K562 (cell line): ENCODE data around the gene MACROD2. TPM values are rescaled to one million over a fixed set of nuclear protein-coding genes. Genes with fewer than 3 reads are reported as not detected.

Experiments
- ATAC-seq: fragments of 200-7000 bp; cut with Tn5 transposase; 3 replicates; pipeline ENCODE4 v1.9.1; 2020; ENCODE audit warnings: moderate library complexity
- BruUV-seq: library from RNA; stranded (reverse); fragments of 400-500 nt; replicated peaks from 2 replicates; lab custom pipeline; 2021; lab: Mats Ljungman, UMichigan
- CTCF ChIA-PET: fragments of 300-600 bp; formaldehyde crosslinking; extraction: SDS; loops from one replicate; lab custom pipeline; 2021; ENCODE audit warnings: low intra/inter-chr PET ratio; lab: Yijun Ruan, JAX
- POLR2A ChIA-PET: fragments of 300-600, 350-650 bp; sonication (Branson Sonifier 250); formaldehyde crosslinking; extraction: SDS; loops from one replicate; lab custom pipeline; 2021; ENCODE audit warnings: antibody characterized with exemption, inconsistent platforms; lab: Yijun Ruan, JAX
- DNase-seq, 4 experiments: peaks; one replicate each; pipeline versions ENCODE4 v3.0.0 to v3.0.0-alpha.2; 2011 to 2018; ENCODE audit warnings: low spot score in 3 of 4, mixed read lengths in 3 of 4; ENCODE audit errors: extremely low read depth in 1 of 4
- FAIRE-seq: peaks from 2 replicates; lab custom pipeline; 2011; peaks lifted over from hg19 to GRCh38; lab: Jason Lieb, UNC
- H2AFZ ChIP-seq: 2 replicates; pipeline ENCODE4 v1.6.0; 2011; ENCODE audit warnings: low read depth, low read length, control low read depth, inconsistent platforms
- H3K27ac ChIP-seq: fragments of 200-600 bp; 3 replicates; pipeline ENCODE4 v1.8.0; 2011; ENCODE audit warnings: low read depth, mild to moderate bottlenecking, control low read depth, inconsistent platforms, low read length, moderate library complexity, mixed read lengths; ENCODE audit errors: extremely low read depth
- H3K27me3 ChIP-seq, 2 experiments: fragments of 300-600 bp in 1 of 2; 2 replicates in 1 of 2; 3 replicates in 1 of 2; pipeline versions ENCODE4 v1.6.0 to v1.8.0; 2011; ENCODE audit warnings: inconsistent platforms in 2 of 2, low read length in 2 of 2, mild to moderate bottlenecking in 1 of 2, mixed read lengths in 1 of 2, moderate library complexity in 1 of 2; ENCODE audit not compliant: control insufficient read depth in 2 of 2, insufficient read depth in 2 of 2
- H3K36me3 ChIP-seq: fragments of 300-600 bp; 3 replicates; pipeline ENCODE4 v1.8.0; 2011; ENCODE audit warnings: mild to moderate bottlenecking, low read length, inconsistent platforms; ENCODE audit not compliant: control insufficient read depth, insufficient read depth
- H3K4me1 ChIP-seq, 2 experiments: fragments of 200-600 bp in 1 of 2; replicated peaks in 1 of 2; 2 replicates in 1 of 2; 3 replicates in 1 of 2; pipeline versions ENCODE4 v1.5.1 to v1.8.0; 2011; ENCODE audit warnings: inconsistent platforms in 2 of 2, low read length in 2 of 2, mild to moderate bottlenecking in 1 of 2, mixed read lengths in 1 of 2, moderate library complexity in 1 of 2; ENCODE audit not compliant: control insufficient read depth in 2 of 2, insufficient read depth in 2 of 2
- H3K4me2 ChIP-seq: 2 replicates; pipeline ENCODE4 v1.6.1; 2011; ENCODE audit warnings: low read length, control low read depth, inconsistent platforms, mixed read lengths; ENCODE audit not compliant: insufficient read depth
- H3K4me3 ChIP-seq: fragments of 200-600 bp; sonication (generic), shearing (Covaris generic); 2 replicates; pipeline ENCODE4 v1.5.1; 2016; ENCODE audit warnings: control low read depth, inconsistent platforms
- H3K79me2 ChIP-seq: fragments of 200-600 bp; 3 replicates; pipeline ENCODE4 v1.8.0; 2011; ENCODE audit warnings: low read length, inconsistent platforms; ENCODE audit not compliant: control insufficient read depth, insufficient read depth
- H3K9ac ChIP-seq, 2 experiments: 2 replicates each; pipeline versions ENCODE4 v1.6.0 to v1.6.1; 2011; ENCODE audit warnings: low read depth in 2 of 2, low read length in 2 of 2, control low read depth in 1 of 2, inconsistent platforms in 1 of 2, mild to moderate bottlenecking in 1 of 2, mixed read lengths in 1 of 2; ENCODE audit not compliant: insufficient read depth in 1 of 2
- H3K9me1 ChIP-seq: one replicate; pipeline ENCODE4 v1.6.0; 2011; ENCODE audit warnings: inconsistent platforms, mild to moderate bottlenecking, low read length, moderate library complexity; ENCODE audit not compliant: control insufficient read depth, insufficient read depth
- H3K9me3 ChIP-seq: replicated peaks from 2 replicates; pipeline ENCODE4 v1.5.1; 2011; ENCODE audit warnings: low read depth, low read length, inconsistent platforms; ENCODE audit not compliant: control insufficient read depth, insufficient read depth
- H4K20me1 ChIP-seq: replicated peaks from 2 replicates; pipeline ENCODE4 v1.6.1; 2011; ENCODE audit warnings: low read length, inconsistent platforms, mixed read lengths; ENCODE audit not compliant: control insufficient read depth, insufficient read depth
- BRD4 ChIP-seq: fragments of 200-600 bp; sonication (generic); IDR thresholded peaks from 2 replicates; pipeline ENCODE4 v1.6.1; 2017; ENCODE audit warnings: inconsistent platforms
- BRF2 ChIP-seq: IDR thresholded peaks from 3 replicates; pipeline ENCODE4 v1.6.1; 2011; ENCODE audit warnings: borderline replicate concordance, mild to moderate bottlenecking; ENCODE audit not compliant: insufficient read length, insufficient read depth
- CBX2 ChIP-seq: fragments of 200-600 bp; sonication (generic); IDR thresholded peaks from one replicate; pipeline ENCODE4 v1.6.1; 2012; ENCODE audit warnings: mild to moderate bottlenecking, low read length, inconsistent platforms; ENCODE audit not compliant: insufficient read depth, poor library complexity, severe bottlenecking
- CC2D1A ChIP-seq: fragments of 450-650 bp; IDR thresholded peaks from 2 replicates; pipeline ENCODE4 v1.6.1; 2017; ENCODE audit warnings: mild to moderate bottlenecking
- CCNT2 ChIP-seq: IDR thresholded peaks from 2 replicates; pipeline ENCODE4 v1.6.1; 2011; ENCODE audit warnings: borderline replicate concordance, low read depth, mild to moderate bottlenecking, moderate library complexity, mixed read lengths, low read length; ENCODE audit not compliant: insufficient read length; ENCODE audit errors: extremely low read depth
- KHSRP ChIP-seq: fragments of 450-650 bp; IDR thresholded peaks from 2 replicates; pipeline ENCODE4 v1.6.1; 2017
- NCOA1 ChIP-seq: fragments of 450-650 bp; IDR thresholded peaks from 2 replicates; pipeline ENCODE4 v1.6.1; 2016; ENCODE audit warnings: low read depth
- NFIC ChIP-seq: fragments of 450-650 bp; IDR thresholded peaks from 2 replicates; pipeline ENCODE4 v1.6.1; 2017; ENCODE audit warnings: mild to moderate bottlenecking, inconsistent platforms
- PHB2 ChIP-seq: fragments of 450-650 bp; IDR thresholded peaks from 2 replicates; pipeline ENCODE4 v1.6.1; 2017; ENCODE audit warnings: low read depth
- RBM15 ChIP-seq: fragments of 200-400 bp; formaldehyde crosslinking; IDR thresholded peaks from 2 replicates; pipeline ENCODE4 v1.6.1; 2018; ENCODE audit warnings: mild to moderate bottlenecking, low read length, moderate library complexity; ENCODE audit not compliant: insufficient read depth
- RNF2 ChIP-seq: sonication (generic); IDR thresholded peaks from 2 replicates; pipeline ENCODE4 v1.6.1; 2016
- SMARCB1 ChIP-seq: IDR thresholded peaks from 2 replicates; pipeline ENCODE4 v1.6.1; 2011; ENCODE audit warnings: improper control_type of control experiment, low read depth; ENCODE audit not compliant: insufficient read length
- SRSF7 ChIP-seq: fragments of 200-400 bp; formaldehyde crosslinking; optimal IDR thresholded peaks from 2 replicates; pipeline ENCODE3; 2017; ENCODE audit warnings: mild to moderate bottlenecking, low read depth, low read length
- ZNF668 ChIP-seq: fragments of 250-450 bp; sonication (Bioruptor Pico); IDR thresholded peaks from 2 replicates; pipeline ENCODE4 v1.8.0; 2022; ENCODE audit warnings: mild to moderate bottlenecking, inconsistent platforms
- ZNF75A ChIP-seq: fragments of 450-650 bp; formaldehyde crosslinking; IDR thresholded peaks from 2 replicates; pipeline ENCODE4 v1.4.0; 2020; ENCODE audit warnings: mild to moderate bottlenecking
- WGBS: fragments of 100-300 bp; shearing (Covaris generic); methylation state at CpG from one replicate; pipeline ENCODE4 v1.1.6; 2016; ENCODE audit warnings: low coverage, mixed read lengths; ENCODE audit not compliant: insufficient coverage; ENCODE audit errors: missing lambda C conversion rate; 5-methylcytosine and 5-hydroxymethylcytosine counted together
- in situ Hi-C: fragments of 300-500 bp; cut with MboI; formaldehyde crosslinking; loops from 4 replicates; pipeline ENCODE4 v1.15.0; 2018; ENCODE audit warnings: inconsistent platforms, mixed read lengths
- intact Hi-C: fragments of 100-400 bp; cut with micrococcal nuclease; formaldehyde crosslinking; loops from 2 replicates; pipeline ENCODE4 v1.14.2; 2022
- polyA plus RNA-seq, 8 experiments: library from polyadenylated mRNA; depleted of rRNA in 4 of 8; stranded (reverse) in 5 of 8; unstranded in 3 of 8; fragments of >200 nt; fragmentation: Nextera tagmentation in 2 of 8; fragmentation: Illumina TruSeq in 1 of 8; extraction: Ambion mirVana in 2 of 8; extraction: Trizol in 1 of 8; gene quantifications; 2 replicates each; pipeline versions ENCODE4 v1.2.1 to v1.2.3, GENCODE V29; 2011 to 2014; ENCODE audit warnings: inconsistent platforms in 1 of 8, missing spikeins in 1 of 8
- total RNA-seq, 7 experiments: library from RNA; depleted of rRNA in 6 of 7; stranded (reverse); fragments of >200 nt in 6 of 7; fragmentation: Illumina TruSeq in 2 of 7; extraction: Trizol in 2 of 7; gene quantifications; 2 replicates each; pipeline versions ENCODE4 v1.2.1 to v1.2.3, GENCODE V29; 2011 to 2021; ENCODE audit warnings: low replicate concordance in 1 of 7
- TF ChIP-seq, protein P1 (sequence below): fragments of 450-650 bp; IDR thresholded peaks from 2 replicates; pipeline ENCODE4 v1.6.1; 2016; ENCODE audit warnings: low read depth, mild to moderate bottlenecking, moderate library complexity
- TF ChIP-seq, protein P2 (sequence below): fragments of 250-450 bp; sonication (Bioruptor Pico); IDR thresholded peaks from 2 replicates; pipeline ENCODE4 v1.5.1; 2021; ENCODE audit warnings: mild to moderate bottlenecking

Gene MACROD2
- total and polyA plus RNA-seq, 9 of the 15 experiments (the other 6 are each of a cell fraction or from before 2014, with no cell fraction given): not detected

GRCh38 chr20:14758356-14758755 lies 763.0 kb downstream of the MACROD2 start:
- FAIRE-seq (no peak), ATAC-seq (no peak), DNase-seq (no peak)
- ChIA-PET POLR2A (no interaction called here), CTCF (no interaction called here)
- Histone ChIP-seq H3K27ac (no peak overlapping the region), H3K27me3 (no peaks in the 10 kb centered on the region), H3K9me1 (no peaks in the 10 kb centered on the region), H3K36me3 (no peaks in the 10 kb centered on the region), H3K4me1 (no peaks in the 10 kb centered on the region), H2AFZ (no peak overlapping the region), H3K4me3 (no peak overlapping the region), H3K9ac (no peak overlapping the region), H3K79me2 (no peaks in the 10 kb centered on the region), H3K9me3 (no peaks in the 10 kb centered on the region), H3K4me2 (no peak overlapping the region), H4K20me1 (no peaks in the 10 kb centered on the region)
- TF ChIP-seq, protein P1, sequence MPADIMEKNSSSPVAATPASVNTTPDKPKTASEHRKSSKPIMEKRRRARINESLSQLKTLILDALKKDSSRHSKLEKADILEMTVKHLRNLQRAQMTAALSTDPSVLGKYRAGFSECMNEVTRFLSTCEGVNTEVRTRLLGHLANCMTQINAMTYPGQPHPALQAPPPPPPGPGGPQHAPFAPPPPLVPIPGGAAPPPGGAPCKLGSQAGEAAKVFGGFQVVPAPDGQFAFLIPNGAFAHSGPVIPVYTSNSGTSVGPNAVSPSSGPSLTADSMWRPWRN: no peak
- TF ChIP-seq SRSF7: no peak
- no peak for TF ChIP-seq NFIC
- TF ChIP-seq PHB2: no peak
- TF ChIP-seq CBX2: no peak
- TF ChIP-seq NCOA1: no peak
- TF ChIP-seq RBM15: no peak
- no peak for TF ChIP-seq CC2D1A
- TF ChIP-seq, protein P2, sequence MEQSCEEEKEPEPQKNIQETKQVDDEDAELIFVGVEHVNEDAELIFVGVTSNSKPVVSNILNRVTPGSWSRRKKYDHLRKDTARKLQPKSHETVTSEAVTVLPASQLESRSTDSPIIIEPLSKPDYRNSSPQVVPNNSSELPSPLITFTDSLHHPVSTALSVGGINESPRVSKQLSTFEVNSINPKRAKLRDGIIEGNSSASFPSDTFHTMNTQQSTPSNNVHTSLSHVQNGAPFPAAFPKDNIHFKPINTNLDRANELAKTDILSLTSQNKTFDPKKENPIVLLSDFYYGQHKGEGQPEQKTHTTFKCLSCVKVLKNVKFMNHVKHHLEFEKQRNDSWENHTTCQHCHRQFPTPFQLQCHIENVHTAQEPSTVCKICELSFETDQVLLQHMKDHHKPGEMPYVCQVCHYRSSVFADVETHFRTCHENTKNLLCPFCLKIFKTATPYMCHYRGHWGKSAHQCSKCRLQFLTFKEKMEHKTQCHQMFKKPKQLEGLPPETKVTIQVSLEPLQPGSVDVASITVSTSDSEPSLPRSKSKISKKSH (CRISPR knock-in tag): no peak
- no peak for TF ChIP-seq BRF2
- TF ChIP-seq BRD4: no peak
- no peak for TF ChIP-seq ZNF668 (CRISPR knock-in tag)
- no peak for TF ChIP-seq ZNF75A (CRISPR knock-in tag)
- no peak for TF ChIP-seq KHSRP
- no peak for TF ChIP-seq RNF2
- no peak for TF ChIP-seq CCNT2
- no peak for TF ChIP-seq SMARCB1
- WGBS: 0% methylated on average over 2 of the region's 2 CpGs
- in situ Hi-C loops: no loop called here
- no TSS peak for BruUV-seq
- intact Hi-C loops: no loop called here
